OCI-LY1 (cell line): ENCODE data around the gene NALCN.

Experiments
- CTCF ChIP-seq: fragments of 200-600 bp; sonication (generic), shearing (Covaris generic); IDR thresholded peaks from 2 replicates; pipeline ENCODE4 v1.5.1; 2017; ENCODE audit warnings: mild to moderate bottlenecking, antibody characterized with exemption, low read length, moderate library complexity, mixed read lengths
- EZH2 ChIP-seq: fragments of 200-600 bp; sonication (generic), shearing (Covaris generic); IDR thresholded peaks from 2 replicates; pipeline ENCODE4 v1.8.0; 2017; ENCODE audit warnings: borderline replicate concordance, mixed run types, mild to moderate bottlenecking, antibody characterized with exemption, low read length, moderate library complexity, mixed read lengths

- TF ChIP-seq CTCF = no peak
- no peak for TF ChIP-seq EZH2
Measured at GRCh38 chr13:101211261-101211660, 205.0 kb downstream of the NALCN start.
